Activated naive CD8-positive, alpha-beta T cell (primary cell): Measurements from ENCODE around the gene FATE1.
"Not testable (repeated sequence)": the region's sequence is repeated elsewhere in the genome, so short reads cannot be mapped to it uniquely, and the experiment has no call there.

Source experiments
- H3K27ac Mint-ChIP-seq: one replicate; pipeline ENCODE4 v1.8.0; 2021; ENCODE audit warnings: mixed read lengths
- H3K27me3 Mint-ChIP-seq: one replicate; pipeline ENCODE4 v1.8.0; 2021; ENCODE audit warnings: mixed read lengths
- H3K36me3 Mint-ChIP-seq: one replicate; pipeline ENCODE4 v1.8.0; 2021; ENCODE audit warnings: mixed read lengths
- H3K4me1 Mint-ChIP-seq: one replicate; pipeline ENCODE4 v1.8.0; 2021; ENCODE audit warnings: low read depth, mixed read lengths
- H3K4me3 Mint-ChIP-seq: one replicate; pipeline ENCODE4 v1.8.0; 2021; ENCODE audit warnings: mild to moderate bottlenecking, mixed read lengths
- H3K9me3 Mint-ChIP-seq: one replicate; pipeline ENCODE4 v1.8.0; 2021; ENCODE audit warnings: low read depth, mixed read lengths

The FATE1 gene

GRCh38 chrX:151715752-151716151 is at the start of gene FATE1:
TSS of gene FATE1 (plus strand) at chrX:151716035. CDS start at chrX:151716120, 85 bp downstream.
- Mint-ChIP-seq H3K36me3 (no peaks in the 10 kb centered on the region), H3K4me3 (no peak within 1 kb of the TSS), H3K27ac (no peak within 1 kb of the TSS), H3K9me3 (no peaks in the 10 kb centered on the region), H3K4me1 (no peaks in the 10 kb centered on the region), H3K27me3 (no peaks in the 10 kb centered on the region)

- Mint-ChIP-seq H3K4me1 (no peaks in the 10 kb centered on the region), H3K4me3 (no peak overlapping the region), H3K36me3 (no peaks in the 10 kb centered on the region), H3K27ac (no peak overlapping the region), H3K9me3 (no peaks in the 10 kb centered on the region), H3K27me3 (peaks cover 2% of the 10 kb centered on the region)
Measured at GRCh38 chrX:151675121-151675746, 40.6 kb upstream of the FATE1 start.

- Mint-ChIP-seq H3K27ac (no peak overlapping the region), H3K9me3 (no peaks in the 10 kb centered on the region), H3K4me1 (no peaks in the 10 kb centered on the region), H3K4me3 (no peak overlapping the region), H3K27me3 (peaks cover 2% of the 10 kb centered on the region), H3K36me3 (no peaks in the 10 kb centered on the region)
Measured at GRCh38 chrX:151676196-151676595, 39.6 kb upstream of the FATE1 start.

GRCh38 chrX:151679798-151680402 is 35.9 kb upstream of the FATE1 start:
- Mint-ChIP-seq H3K36me3 (no peaks in the 10 kb centered on the region), H3K4me3 (no peak overlapping the region), H3K9me3 (no peaks in the 10 kb centered on the region), H3K4me1 (no peaks in the 10 kb centered on the region), H3K27me3 (peaks cover 2% of the 10 kb centered on the region), H3K27ac (no peak overlapping the region)

GRCh38 chrX:151680805-151681204 is 35.0 kb upstream of the FATE1 start:
- Mint-ChIP-seq H3K4me1 (no peaks in the 10 kb centered on the region), H3K4me3 (no peak overlapping the region), H3K9me3 (no peaks in the 10 kb centered on the region), H3K36me3 (no peaks in the 10 kb centered on the region), H3K27me3 (peaks cover 2% of the 10 kb centered on the region), H3K27ac (no peak overlapping the region)

GRCh38 chrX:151687635-151688034 is 28.2 kb upstream of the FATE1 start:
- no peak overlapping the region for H3K27ac Mint-ChIP-seq
- H3K4me1 Mint-ChIP-seq = no peaks in the 10 kb centered on the region
- H3K9me3 Mint-ChIP-seq = no peaks in the 10 kb centered on the region
- H3K4me3 Mint-ChIP-seq = no peak overlapping the region
- no peaks in the 10 kb centered on the region for H3K36me3 Mint-ChIP-seq
- no peaks in the 10 kb centered on the region for H3K27me3 Mint-ChIP-seq

GRCh38 chrX:151688695-151689094 is 27.1 kb upstream of the FATE1 start:
- no peak overlapping the region for H3K4me3 Mint-ChIP-seq
- H3K27ac Mint-ChIP-seq = no peak overlapping the region
- no peaks in the 10 kb centered on the region for H3K36me3 Mint-ChIP-seq
- H3K9me3 Mint-ChIP-seq = no peaks in the 10 kb centered on the region
- no peaks in the 10 kb centered on the region for H3K4me1 Mint-ChIP-seq
- H3K27me3 Mint-ChIP-seq = peaks cover 6% of the 10 kb centered on the region

GRCh38 chrX:151692825-151693224 is 23.0 kb upstream of the FATE1 start:
- Mint-ChIP-seq H3K36me3 (no peaks in the 10 kb centered on the region), H3K27ac (no peak overlapping the region), H3K27me3 (peaks cover 9% of the 10 kb centered on the region), H3K9me3 (no peaks in the 10 kb centered on the region), H3K4me3 (no peak overlapping the region), H3K4me1 (no peaks in the 10 kb centered on the region)

GRCh38 chrX:151694121-151694520 is 21.7 kb upstream of the FATE1 start:
- no peaks in the 10 kb centered on the region for H3K4me1 Mint-ChIP-seq
- no peak overlapping the region for H3K4me3 Mint-ChIP-seq
- H3K27me3 Mint-ChIP-seq = peaks cover 9% of the 10 kb centered on the region
- no peak overlapping the region for H3K27ac Mint-ChIP-seq
- no peaks in the 10 kb centered on the region for H3K9me3 Mint-ChIP-seq
- H3K36me3 Mint-ChIP-seq = no peaks in the 10 kb centered on the region

GRCh38 chrX:151694661-151695582 is 20.9 kb upstream of the FATE1 start, which contains the start of gene PRRG3:
TSS of gene PRRG3 (plus strand) at chrX:151695458. CDS start at chrX:151698815, 3,357 bp downstream.
- H3K4me1 Mint-ChIP-seq = no peaks in the 10 kb centered on the region
- H3K27ac Mint-ChIP-seq = no peak within 1 kb of the TSS
- H3K9me3 Mint-ChIP-seq = no peaks in the 10 kb centered on the region
- H3K4me3 Mint-ChIP-seq = no peak within 1 kb of the TSS
- peaks cover 9% of the 10 kb centered on the region for H3K27me3 Mint-ChIP-seq
- H3K36me3 Mint-ChIP-seq = no peaks in the 10 kb centered on the region

- no peak overlapping the region for H3K27ac Mint-ChIP-seq
- H3K4me1 Mint-ChIP-seq = no peaks in the 10 kb centered on the region
- peaks cover 9% of the 10 kb centered on the region for H3K27me3 Mint-ChIP-seq
- no peak overlapping the region for H3K4me3 Mint-ChIP-seq
- H3K9me3 Mint-ChIP-seq = no peaks in the 10 kb centered on the region
- H3K36me3 Mint-ChIP-seq = no peaks in the 10 kb centered on the region
Measured at GRCh38 chrX:151695583-151696340, 20.1 kb upstream of the FATE1 start.

GRCh38 chrX:151697082-151697481 is 18.8 kb upstream of the FATE1 start:
- not testable (repeated sequence) for H3K27ac Mint-ChIP-seq, H3K9me3 Mint-ChIP-seq, H3K36me3 Mint-ChIP-seq, H3K4me1 Mint-ChIP-seq, H3K4me3 Mint-ChIP-seq, H3K27me3 Mint-ChIP-seq

GRCh38 chrX:151697522-151697921 is 18.3 kb upstream of the FATE1 start:
- Mint-ChIP-seq H3K4me3 (no peak overlapping the region), H3K9me3 (no peaks in the 10 kb centered on the region), H3K27me3 (peaks cover 9% of the 10 kb centered on the region)

GRCh38 chrX:151698485-151698884 is 17.4 kb upstream of the FATE1 start:
- Mint-ChIP-seq H3K9me3 (no peaks in the 10 kb centered on the region), H3K27ac (no peak overlapping the region), H3K4me3 (no peak overlapping the region), H3K36me3 (no peaks in the 10 kb centered on the region), H3K4me1 (no peaks in the 10 kb centered on the region), H3K27me3 (peaks cover 6% of the 10 kb centered on the region)

More at GRCh38 chrX:151697522-151697921, 18.3 kb upstream of the FATE1 start:
- Mint-ChIP-seq H3K27ac (no peak overlapping the region), H3K4me1 (no peaks in the 10 kb centered on the region), H3K36me3 (no peaks in the 10 kb centered on the region)
